Right lobe of liver (tissue), 6 donors: ENCODE data around the gene FLNC. TPM values are rescaled to one million over a fixed set of nuclear protein-coding genes. Genes with fewer than 3 reads are reported as not detected.

Source experiments
- ATAC-seq, 4 donors: fragments of 200-7000 bp; cut with Tn5 transposase; one replicate each; pipeline ENCODE4 v1.9.1; 2020; ENCODE audit warnings: mild to moderate bottlenecking in 4 of 4, moderate library complexity in 4 of 4
- DNase-seq, 3 donors: peaks; one replicate each; pipeline ENCODE4 v3.0.0-alpha.2; 2020
- H3K27ac ChIP-seq, 3 donors: fragments of 200-600 bp; one replicate each; pipeline ENCODE4 v1.8.0; 2022
- H3K27me3 ChIP-seq, 2 donors: fragments of 200-600 bp; one replicate each; pipeline ENCODE4 v1.8.0; 2022
- H3K36me3 ChIP-seq, 4 donors: fragments of 200-600 bp; sonication (generic) in 1 of 4; one replicate each; pipeline versions ENCODE4 v1.5.1 to v1.8.0; 2017 to 2022; ENCODE audit warnings: control low read depth in 1 of 4
- H3K4me1 ChIP-seq, 4 donors: fragments of 200-600 bp; sonication (generic) in 1 of 4; one replicate each; pipeline versions ENCODE4 v1.5.1 to v1.8.0; 2017 to 2022; ENCODE audit warnings: control low read depth in 1 of 4
- H3K4me3 ChIP-seq, 3 donors: fragments of 200-600 bp; one replicate each; pipeline ENCODE4 v1.8.0; 2022
- H3K9me3 ChIP-seq, 4 donors: fragments of 200-600 bp; sonication (generic) in 1 of 4; one replicate each; pipeline versions ENCODE4 v1.5.1 to v1.8.0; 2017 to 2022; ENCODE audit warnings: control low read depth in 1 of 4
- CTCF ChIP-seq, 4 donors: fragments of 200-600 bp in 3 of 4; fragments of 450-650 bp in 1 of 4; IDR thresholded peaks; one replicate each; pipeline versions ENCODE4 v1.5.1 to v1.8.0; 2016 to 2022; ENCODE audit warnings: antibody characterized with exemption in 4 of 4, mild to moderate bottlenecking in 2 of 4
- POLR2A ChIP-seq: fragments of 450-650 bp; IDR thresholded peaks from one replicate; pipeline ENCODE4 v1.6.1; 2017; ENCODE audit warnings: antibody characterized with exemption, mild to moderate bottlenecking
- WGBS: methylation state at CpG from one replicate; pipeline ENCODE4 v1.1.6; 2018; ENCODE audit warnings: low coverage, low lambda C conversion rate; ENCODE audit not compliant: insufficient coverage; ENCODE audit errors: missing lambda C conversion rate; 5-methylcytosine and 5-hydroxymethylcytosine counted together
- intact Hi-C, 2 donors: fragments of 100-400 bp; cut with DNase I; formaldehyde crosslinking; loops; one replicate each; pipeline versions ENCODE4 v1.11.2 to v1.14.1; 2022
- total RNA-seq, 6 experiments: library from RNA; depleted of rRNA in 2 of 6; stranded (reverse); fragments of >200 nt in 2 of 6; fragmentation: NEBNext Ultra II Directional in 3 of 6; extraction: Animal tissue kit (Norgen Biotek cat#: 25700) in 3 of 6; gene quantifications; one replicate each; pipeline versions ENCODE4 v1.1.0 to v1.2.4, GENCODE V29; 2016 to 2023
- donor health status: DM: no; HTN: yes; CAD: no.
- donor health status: DM: no; HTN: no; CAD: no.
- donor health status: DM: no; HTN: no; CAD: no.
- donor health status: DM: no; HTN: yes; CAD: no.
- donor health status: DM: no; HTN: yes; CAD: no.

Gene FLNC
- total RNA-seq, 6 experiments from 2014 or later, result 0.27 to 5.1 (median 0.74) TPM

- DNase-seq (no peak), ATAC-seq (no peak)
- H3K36me3 ChIP-seq, result no peaks in the 10 kb centered on the region
- intact Hi-C loops, result no loop called here
- H3K4me3 ChIP-seq, result no peak overlapping the region
- H3K27ac ChIP-seq, result no peak overlapping the region
- no peaks in the 10 kb centered on the region for H3K9me3 ChIP-seq
- no peaks in the 10 kb centered on the region for H3K4me1 ChIP-seq
- no peak for TF ChIP-seq CTCF (IDR thresholded peaks at IDR 0.05)
- TF ChIP-seq POLR2A, result no peak
- no peaks in the 10 kb centered on the region for H3K27me3 ChIP-seq
- 93% methylated on average over 3 of the region's 11 CpGs for WGBS
Measured at GRCh38 chr7:128811631-128812430, 18.4 kb upstream of the FLNC start.

GRCh38 chr7:128812514-128813168 lies 17.6 kb upstream of the FLNC start:
- no peak for TF ChIP-seq POLR2A
- TF ChIP-seq CTCF (IDR thresholded peaks at IDR 0.05), result no peak
- no peaks in the 10 kb centered on the region for H3K36me3 ChIP-seq
- H3K27me3 ChIP-seq, result no peaks in the 10 kb centered on the region
- intact Hi-C loops, result no loop called here
- no peaks in the 10 kb centered on the region for H3K4me1 ChIP-seq
- DNase-seq, result no peak
- no peak overlapping the region for H3K27ac ChIP-seq
- no peaks in the 10 kb centered on the region for H3K9me3 ChIP-seq
- ATAC-seq, result peak; percentile 50 to 77 (median 64)
- H3K4me3 ChIP-seq, result no peak overlapping the region
- WGBS, result 59% methylated on average over 5 of the region's 11 CpGs

- intact Hi-C loops, result no loop called here
Measured at GRCh38 chr7:128814499-128814898, 15.7 kb upstream of the FLNC start.

GRCh38 chr7:128815289-128815942 lies 14.8 kb upstream of the FLNC start:
- Histone ChIP-seq H3K36me3 (no peaks in the 10 kb centered on the region), H3K4me1 (no peaks in the 10 kb centered on the region)
- WGBS, result 33% methylated on average over 5 of the region's 7 CpGs

More at GRCh38 chr7:128814499-128814898, 15.7 kb upstream of the FLNC start:
- H3K9me3 ChIP-seq, result no peaks in the 10 kb centered on the region
- TF ChIP-seq POLR2A (no peak), CTCF (IDR thresholded peaks at IDR 0.05) (no peak)
- H3K27me3 ChIP-seq, result no peaks in the 10 kb centered on the region
- H3K4me3 ChIP-seq, result no peak overlapping the region
- no peak for ATAC-seq
- no peaks in the 10 kb centered on the region for H3K4me1 ChIP-seq
- DNase-seq, result no peak
- WGBS, result 77% methylated on average over 3 of the region's 6 CpGs
- no peak overlapping the region for H3K27ac ChIP-seq
- H3K36me3 ChIP-seq, result no peaks in the 10 kb centered on the region

More at GRCh38 chr7:128815289-128815942, 14.8 kb upstream of the FLNC start:
- Histone ChIP-seq H3K27me3 (no peaks in the 10 kb centered on the region), H3K4me3 (no peak overlapping the region), H3K9me3 (no peaks in the 10 kb centered on the region), H3K27ac (no peak overlapping the region)
- intact Hi-C loops, result no loop called here
- TF ChIP-seq POLR2A (no peak), CTCF (IDR thresholded peaks at IDR 0.05) (no peak)
- ATAC-seq, result no peak
- no peak for DNase-seq
